ENCODE data around the gene IL1RAPL1.

The IL1RAPL1 gene

DNA sequence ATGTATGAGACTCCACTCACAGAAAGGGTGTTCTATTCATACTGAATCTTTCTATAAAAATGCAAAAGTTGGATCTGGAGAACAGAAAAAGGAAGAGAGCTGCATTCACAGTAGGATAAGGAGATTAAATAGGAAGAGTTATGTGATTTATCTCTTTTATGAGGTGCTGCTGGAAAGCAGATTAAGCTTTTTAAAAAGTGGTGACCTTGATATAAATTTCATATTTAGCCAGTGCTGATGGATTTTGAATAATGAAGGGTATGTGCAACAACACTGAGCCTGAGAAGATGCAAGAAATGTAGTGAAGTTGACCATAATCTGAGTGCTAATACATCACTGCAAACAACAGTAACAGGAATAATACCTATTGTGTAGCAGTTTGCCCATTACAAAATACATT, 795.6 kb downstream of the IL1RAPL1 start:
- Histone ChIP-seq H3K27ac (no peak overlapping the region), H3K4me3 (ENCODE audit: low read depth, low read length) (no peak overlapping the region), H3K36me3 (replicated peaks) (no peaks in the 10 kb centered on the region), H3K27me3 (replicated peaks) (no peaks in the 10 kb centered on the region)
- in situ Hi-C loops (cut with HindIII; ENCODE audit: low pct_ligation_motif_present, low sequenced_read_pairs), result no loop called here
- TF ChIP-seq, protein P1, sequence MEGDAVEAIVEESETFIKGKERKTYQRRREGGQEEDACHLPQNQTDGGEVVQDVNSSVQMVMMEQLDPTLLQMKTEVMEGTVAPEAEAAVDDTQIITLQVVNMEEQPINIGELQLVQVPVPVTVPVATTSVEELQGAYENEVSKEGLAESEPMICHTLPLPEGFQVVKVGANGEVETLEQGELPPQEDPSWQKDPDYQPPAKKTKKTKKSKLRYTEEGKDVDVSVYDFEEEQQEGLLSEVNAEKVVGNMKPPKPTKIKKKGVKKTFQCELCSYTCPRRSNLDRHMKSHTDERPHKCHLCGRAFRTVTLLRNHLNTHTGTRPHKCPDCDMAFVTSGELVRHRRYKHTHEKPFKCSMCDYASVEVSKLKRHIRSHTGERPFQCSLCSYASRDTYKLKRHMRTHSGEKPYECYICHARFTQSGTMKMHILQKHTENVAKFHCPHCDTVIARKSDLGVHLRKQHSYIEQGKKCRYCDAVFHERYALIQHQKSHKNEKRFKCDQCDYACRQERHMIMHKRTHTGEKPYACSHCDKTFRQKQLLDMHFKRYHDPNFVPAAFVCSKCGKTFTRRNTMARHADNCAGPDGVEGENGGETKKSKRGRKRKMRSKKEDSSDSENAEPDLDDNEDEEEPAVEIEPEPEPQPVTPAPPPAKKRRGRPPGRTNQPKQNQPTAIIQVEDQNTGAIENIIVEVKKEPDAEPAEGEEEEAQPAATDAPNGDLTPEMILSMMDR (IDR thresholded peaks at IDR 0.05; ENCODE audit: low read depth, low read length, missing control alignments), result no peak
- no peak for DNase-seq

- TF ChIP-seq, protein P1 (IDR thresholded peaks at IDR 0.05; ENCODE audit: low read depth, low read length, missing control alignments), result no peak
- H3K36me3 ChIP-seq (replicated peaks), result no peaks in the 10 kb centered on the region
These were observed 801.3 kb downstream of the IL1RAPL1 start for GRCh38 chrX:29388509-29388908.

GRCh38 chrX:29397506-29397905, 810.3 kb downstream of the IL1RAPL1 start:
- no peaks in the 10 kb centered on the region for H3K36me3 ChIP-seq (replicated peaks)
- H3K4me3 ChIP-seq (ENCODE audit: low read depth, low read length), result no peak overlapping the region
- peak; percentile 41 for DNase-seq
- TF ChIP-seq, protein P1 (IDR thresholded peaks at IDR 0.05; ENCODE audit: low read depth, low read length, missing control alignments), result no peak
- H3K27me3 ChIP-seq (replicated peaks), result no peaks in the 10 kb centered on the region
- in situ Hi-C loops (cut with HindIII; ENCODE audit: low pct_ligation_motif_present, low sequenced_read_pairs), result no loop called here
- no peak overlapping the region for H3K27ac ChIP-seq

More at GRCh38 chrX:29388509-29388908, 801.3 kb downstream of the IL1RAPL1 start:
- H3K4me3 ChIP-seq (ENCODE audit: low read depth, low read length), result no peak overlapping the region
- no peak for DNase-seq
- in situ Hi-C loops (cut with HindIII; ENCODE audit: low pct_ligation_motif_present, low sequenced_read_pairs), result no loop called here
- H3K27me3 ChIP-seq (replicated peaks), result no peaks in the 10 kb centered on the region
- H3K27ac ChIP-seq, result no peak overlapping the region

DNA sequence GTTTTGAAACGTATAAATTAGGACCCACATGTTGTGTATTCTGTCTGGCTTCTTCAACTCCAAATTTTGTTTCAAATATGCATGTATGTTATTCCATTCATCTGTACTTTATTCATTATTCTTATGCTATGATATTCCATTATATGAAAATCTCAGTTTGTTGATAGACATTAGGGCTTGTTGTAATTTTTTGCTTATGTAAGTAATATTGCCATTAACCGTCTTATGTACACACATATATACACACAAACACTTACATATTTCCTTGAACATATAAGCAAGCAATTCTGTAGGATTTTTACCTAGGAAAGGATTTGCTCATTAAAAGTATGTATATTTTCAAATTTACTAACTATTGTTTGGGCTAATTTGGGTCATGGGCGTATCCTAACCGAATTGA, 820.1 kb downstream of the IL1RAPL1 start:
- H3K27ac ChIP-seq, result no peak overlapping the region
- no peaks in the 10 kb centered on the region for H3K27me3 ChIP-seq (replicated peaks)
- TF ChIP-seq, protein P1 (IDR thresholded peaks at IDR 0.05; ENCODE audit: low read depth, low read length, missing control alignments), result no peak
- H3K4me3 ChIP-seq (ENCODE audit: low read depth, low read length), result no peak overlapping the region
- no peaks in the 10 kb centered on the region for H3K36me3 ChIP-seq (replicated peaks)
- no peak for DNase-seq
- in situ Hi-C loops (cut with HindIII; ENCODE audit: low pct_ligation_motif_present, low sequenced_read_pairs), result no loop called here

- H3K4me3 ChIP-seq (ENCODE audit: low read depth, low read length), result no peak overlapping the region
- in situ Hi-C loops (cut with HindIII; ENCODE audit: low pct_ligation_motif_present, low sequenced_read_pairs), result no loop called here
- H3K27ac ChIP-seq, result no peak overlapping the region
- TF ChIP-seq, protein P1 (IDR thresholded peaks at IDR 0.05; ENCODE audit: low read depth, low read length, missing control alignments), result no peak
- no peaks in the 10 kb centered on the region for H3K36me3 ChIP-seq (replicated peaks)
- no peaks in the 10 kb centered on the region for H3K27me3 ChIP-seq (replicated peaks)
- DNase-seq, result peak; percentile 77
These were observed 832.7 kb downstream of the IL1RAPL1 start for GRCh38 chrX:29419774-29420553.

DNA sequence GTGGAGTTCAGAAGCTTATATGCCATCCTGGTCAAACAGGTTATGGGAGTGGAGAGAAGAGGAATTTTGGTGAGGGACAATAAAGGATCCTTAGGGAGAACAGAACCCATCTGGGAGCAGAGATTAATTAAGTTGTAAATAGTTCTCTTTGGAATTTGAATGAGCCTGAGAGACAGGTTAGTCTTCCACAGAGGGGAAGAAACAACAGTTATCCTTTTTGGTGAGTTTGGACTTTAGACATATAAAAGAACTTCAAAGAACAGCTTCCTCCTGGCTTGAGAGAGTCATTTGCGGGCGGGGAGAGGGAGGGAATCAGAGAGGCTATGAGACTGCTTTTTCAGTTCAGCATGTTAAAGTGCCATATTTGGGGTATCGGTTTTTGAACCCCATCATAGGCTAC, 834.8 kb downstream of the IL1RAPL1 start:
- no peak for DNase-seq
- in situ Hi-C loops (cut with HindIII; ENCODE audit: low pct_ligation_motif_present, low sequenced_read_pairs), result no loop called here
- Histone ChIP-seq H3K4me3 (ENCODE audit: low read depth, low read length) (no peak overlapping the region), H3K27ac (no peak overlapping the region), H3K27me3 (replicated peaks) (no peaks in the 10 kb centered on the region), H3K36me3 (replicated peaks) (no peaks in the 10 kb centered on the region)
- TF ChIP-seq, protein P1 (IDR thresholded peaks at IDR 0.05; ENCODE audit: low read depth, low read length, missing control alignments), result no peak

Measured in brain microvascular endothelial cell (primary cell).